Heart right ventricle (tissue), 16 donors: ENCODE measurements around the gene CRX. TPM values are rescaled to one million over a fixed set of nuclear protein-coding genes. Genes with fewer than 3 reads are reported as not detected.

ENCODE experiments used
- ATAC-seq, 8 donors: fragments of 200-7000 bp; cut with Tn5 transposase; one replicate each; pipeline ENCODE4 v1.9.1; 2020; ENCODE audit warnings: mild to moderate bottlenecking in 8 of 8, moderate library complexity in 8 of 8, moderate number of reproducible peaks in 1 of 8
- DNase-seq, 2 donors: peaks; one replicate each; pipeline ENCODE4 v3.0.0-alpha.2; 2020
- H3K27ac ChIP-seq, 10 donors: fragments of 200-600 bp; sonication (generic) in 2 of 10; one replicate each; pipeline versions ENCODE4 v1.5.0 to v1.8.0; 2020 to 2022; ENCODE audit warnings: mild to moderate bottlenecking in 3 of 10
- H3K27me3 ChIP-seq, 7 donors: fragments of 200-600 bp; one replicate each; pipeline ENCODE4 v1.8.0; 2021 to 2022; ENCODE audit warnings: mild to moderate bottlenecking in 2 of 7
- H3K36me3 ChIP-seq, 9 donors: fragments of 200-600 bp; sonication (generic) in 1 of 9; one replicate each; pipeline versions ENCODE4 v1.5.0 to v1.8.0; 2020 to 2022; ENCODE audit warnings: mild to moderate bottlenecking in 2 of 9
- H3K4me1 ChIP-seq, 9 donors: fragments of 200-600 bp; sonication (generic) in 1 of 9; one replicate each; pipeline versions ENCODE4 v1.5.0 to v1.8.0; 2020 to 2022; ENCODE audit warnings: mild to moderate bottlenecking in 4 of 9
- H3K4me3 ChIP-seq, 10 donors: fragments of 200-600 bp; sonication (generic) in 2 of 10; one replicate each; pipeline versions ENCODE4 v1.5.0 to v1.8.0; 2020 to 2022; ENCODE audit warnings: mild to moderate bottlenecking in 7 of 10, moderate library complexity in 2 of 10
- H3K9me3 ChIP-seq, 11 donors: fragments of 200-600 bp in 10 of 11; sonication (generic) in 2 of 11; one replicate each; pipeline versions ENCODE4 v1.5.0 to v1.8.0; 2013 to 2022; ENCODE audit warnings: mild to moderate bottlenecking in 2 of 11, control low read depth in 1 of 11, moderate library complexity in 1 of 11
- CTCF ChIP-seq, 9 donors: fragments of 200-600 bp; sonication (generic) in 2 of 9; IDR thresholded peaks; one replicate each; pipeline versions ENCODE4 v1.5.0 to v1.8.0; 2021 to 2022; ENCODE audit warnings: antibody characterized with exemption in 9 of 9, mild to moderate bottlenecking in 5 of 9, moderate library complexity in 1 of 9
- WGBS, 2 donors: extraction: QIAGEN DNeasy Blood & Tissue Kit; methylation state at CpG; one replicate each; pipeline ENCODE4 v1.1.7; 2013; ENCODE audit warnings: inconsistent platforms in 1 of 2; 5-methylcytosine and 5-hydroxymethylcytosine counted together
- intact Hi-C, 10 donors: fragments of 100-400 bp; cut with DNase I; formaldehyde crosslinking; loops; one replicate each; pipeline versions ENCODE4 v1.11.1 to v1.14.2; 2022
- polyA plus RNA-seq, 2 donors: library from polyadenylated mRNA; stranded (reverse); fragments of 200-250 nt; gene quantifications; one replicate each; pipeline ENCODE4 v1.2.3, GENCODE V29; 2013
- total RNA-seq, 10 donors: library from RNA; stranded (reverse); fragmentation: NEBNext Ultra II Directional in 3 of 10; extraction: Animal tissue kit (Norgen Biotek cat#: 25700) in 3 of 10; gene quantifications; one replicate each; pipeline versions ENCODE4 v1.2.1 to v1.2.4, GENCODE V29; 2021 to 2023
- donor health status: Arrhythmogenic right ventricular cardiomyopathy.
- donor health status: ischemic (EF 13 %, LVEDD 7.1; RV severe dilation, severe dysfunction).
- donor health status: healthy with polysubstance abuse.
- donor health status: DM: no; HTN: yes; CAD: no.
- donor health status: DM: no; HTN: no; CAD: no.
- donor health status: ischemic (EF 25% LVEDD 6.9; RV normal size, moderate dysfunction).
- donor health status: ischemic (EF 25% LVEDD 5.7; RV mildly dilated, moderate dysfunction).
- donor health status: healthy.
- donor health status: DM: yes; HTN: yes; CAD: no.
- donor health status: Ischemic cardiomyopathy.
- donor health status: ischemic (EF 35%, LVEDD 5.7; RV mildly dilated, moderate dysfunction).
- donor health status: nonischemic (EF 11% LVEDD 7.7; RV severe dilation, severe dysfunction).
- donor health status: DM: yes; HTN: yes; CAD: no.
- donor health status: PGD.
- donor health status: ischemic (EF 29% LVEDD 5.4; RV normal size, mild dysfunction).
- donor health status: nonischemic (EF 23%, LVEDD 6.1; RV moderate dilation, normal function).

The CRX gene
- total and polyA plus RNA-seq, 12 donors: not detected

GRCh38 chr19:47890865-47891621, 69.3 kb downstream of the CRX start:
- intact Hi-C loops: no loop called here
- TF ChIP-seq CTCF (IDR thresholded peaks at IDR 0.05): no peak
- Histone ChIP-seq H3K4me3 (no peak overlapping the region), H3K36me3 (no peaks in the 10 kb centered on the region), H3K4me1 (no peaks in the 10 kb centered on the region), H3K9me3 (peaks cover 0 to 23% (median 9%) of the 10 kb centered on the region in 11 donors), H3K27ac (no peak overlapping the region), H3K27me3 (peaks cover 0 to 13% (median 4%) of the 10 kb centered on the region in 7 donors)
- ATAC-seq: no peak
- no peak for DNase-seq
- WGBS, 2 donors: 67 to 71% methylated on average over 7 of the region's 7 CpGs

DNA sequence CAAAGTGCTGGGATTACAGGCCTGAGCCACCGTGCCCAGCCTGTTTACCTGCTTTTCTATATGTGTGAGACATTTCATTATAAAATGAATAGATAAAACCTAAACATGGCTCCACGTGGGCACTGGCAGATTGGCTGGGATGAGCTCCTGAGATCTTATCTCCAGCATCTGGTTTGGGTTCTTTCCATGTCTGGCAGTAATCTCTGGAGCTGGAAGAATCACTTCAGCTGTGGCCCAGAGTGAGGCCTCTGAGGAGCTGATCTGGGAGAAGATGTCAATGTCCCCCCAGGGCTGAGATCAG, 69.8 kb downstream of the CRX start:
- WGBS, 2 donors: 41 to 42% methylated on average over 2 of the region's 2 CpGs
- H3K27me3 ChIP-seq: peaks cover 0 to 13% (median 3%) of the 10 kb centered on the region in 7 donors
- ATAC-seq (no peak), DNase-seq (no peak)
- intact Hi-C loops: no loop called here
- H3K4me1 ChIP-seq: no peaks in the 10 kb centered on the region
- TF ChIP-seq CTCF (IDR thresholded peaks at IDR 0.05): no peak
- peaks cover 0 to 28% (median 9%) of the 10 kb centered on the region in 11 donors for H3K9me3 ChIP-seq
- no peak overlapping the region for H3K27ac ChIP-seq
- H3K4me3 ChIP-seq: no peak overlapping the region
- no peaks in the 10 kb centered on the region for H3K36me3 ChIP-seq

- intact Hi-C loops: no loop called here
- ATAC-seq: no peak
- no peaks in the 10 kb centered on the region for H3K36me3 ChIP-seq
These were observed 70.4 kb downstream of the CRX start for GRCh38 chr19:47891923-47892666.

More at GRCh38 chr19:47891923-47892666, 70.4 kb downstream of the CRX start:
- Histone ChIP-seq H3K4me1 (no peaks in the 10 kb centered on the region), H3K9me3 (peaks cover 0 to 32% (median 9%) of the 10 kb centered on the region in 11 donors), H3K4me3 (no peak overlapping the region), H3K27me3 (peaks cover 0 to 13% (median 0%) of the 10 kb centered on the region in 7 donors), H3K27ac (no peak overlapping the region)
- no peak for DNase-seq
- 43 to 44% methylated on average over 7 of the region's 7 CpGs for WGBS, 2 donors
- no peak for TF ChIP-seq CTCF (IDR thresholded peaks at IDR 0.05)

Other genes starting within 250 kb of the CRX start
- 1 to 10 TPM in 7 of 10 donors, under 1 TPM in 3; 0.56 to 3.7 (median 1.8) TPM for gene ZNF541, start 248.8 kb upstream of the CRX start, total RNA-seq
- under 1 TPM; 0.23 to 0.88 TPM for gene ZNF541, start 248.8 kb upstream of the CRX start, polyA plus RNA-seq
- 10 to 100 TPM in 3 of 10 donors, 1 to 10 TPM in 7; 6.5 to 13.2 (median 8.9) TPM for gene BICRA, start 212.8 kb upstream of the CRX start, total RNA-seq
- 10 to 100 TPM in 1 of 2 donors, 1 to 10 TPM in 1; 2.8 to 11.8 TPM for gene BICRA, start 212.8 kb upstream of the CRX start, polyA plus RNA-seq
- gene EHD2, start 108.5 kb upstream of the CRX start, total RNA-seq: 10 to 100 TPM; 27.5 to 78.2 (median 40.5) TPM
- 10 to 100 TPM; 51.1 to 61.0 TPM for gene EHD2, start 108.5 kb upstream of the CRX start, polyA plus RNA-seq
- gene NOP53, start 76.4 kb upstream of the CRX start, total RNA-seq: 100 to 1,000 TPM; 131 to 208 (median 177) TPM
- gene NOP53, start 76.4 kb upstream of the CRX start, polyA plus RNA-seq: 100 to 1,000 TPM; 210 to 256 TPM
- 1,000 to 10,000 TPM in 5 of 10 donors, 100 to 1,000 TPM in 5; 828 to 1,621 (median 1,009) TPM for gene SELENOW, start 43.2 kb upstream of the CRX start, total RNA-seq
- 1,000 to 10,000 TPM in 1 of 2 donors, 100 to 1,000 TPM in 1; 711 to 1,774 TPM for gene SELENOW, start 43.2 kb upstream of the CRX start, polyA plus RNA-seq
- gene TPRX1, start 17.4 kb upstream of the CRX start, total RNA-seq: not detected
- gene TPRX1, start 17.4 kb upstream of the CRX start, polyA plus RNA-seq: not detected
- gene TPRX2, start 37.3 kb downstream of the CRX start, total RNA-seq: not detected
- gene TPRX2, start 37.3 kb downstream of the CRX start, polyA plus RNA-seq: not detected
- not detected for gene SULT2A1, start 64.4 kb downstream of the CRX start, total RNA-seq
- gene SULT2A1, start 64.4 kb downstream of the CRX start, polyA plus RNA-seq: not detected
- not detected for gene BSPH1, start 170.2 kb downstream of the CRX start, total RNA-seq
- gene BSPH1, start 170.2 kb downstream of the CRX start, polyA plus RNA-seq: not detected
- not detected for gene ELSPBP1, start 172.7 kb downstream of the CRX start, total RNA-seq
- gene ELSPBP1, start 172.7 kb downstream of the CRX start, polyA plus RNA-seq: not detected
- not detected for gene CABP5, start 222.1 kb downstream of the CRX start, total RNA-seq
- gene CABP5, start 222.1 kb downstream of the CRX start, polyA plus RNA-seq: not detected